GM11168 (cell line): ENCODE results near the gene PFN3.
"Not testable (repeated sequence)": the region's sequence is repeated elsewhere in the genome, so short reads cannot be mapped to it uniquely, and the experiment has no call there.

ENCODE experiments used
- in situ Hi-C: fragments of 300-500 bp; cut with MboI; formaldehyde crosslinking; loops from one replicate; pipeline ENCODE4 v1.12.0; 2022; ENCODE audit warnings: low sequenced_read_pairs; ENCODE audit not compliant: unreplicated experiment

PFN3 gene

GRCh38 chr5:177378884-177379883 lies 21.3 kb downstream of the PFN3 start:
- in situ Hi-C loops: no loop called here

GRCh38 chr5:177377851-177378776 lies 22.3 kb downstream of the PFN3 start:
- in situ Hi-C loops: no loop called here

- in situ Hi-C loops: no loop called here
Observed at GRCh38 chr5:177376107-177376506, 24.4 kb downstream of the PFN3 start.

- in situ Hi-C loops: not testable (repeated sequence)
Observed at GRCh38 chr5:177375516-177375915, 24.9 kb downstream of the PFN3 start.

- in situ Hi-C loops: no loop called here
Observed at GRCh38 chr5:177374211-177374610, 26.2 kb downstream of the PFN3 start.

- in situ Hi-C loops: no loop called here
Observed at GRCh38 chr5:177373806-177374205, 26.7 kb downstream of the PFN3 start.

- in situ Hi-C loops: no loop called here
Observed at GRCh38 chr5:177372910-177373309, 27.6 kb downstream of the PFN3 start.

GRCh38 chr5:177372034-177372896 lies 28.2 kb downstream of the PFN3 start:
- in situ Hi-C loops: no loop called here

GRCh38 chr5:177371120-177372033 lies 29.1 kb downstream of the PFN3 start:
- in situ Hi-C loops: no loop called here

- in situ Hi-C loops: no loop called here
Observed at GRCh38 chr5:177370488-177371119, 29.9 kb downstream of the PFN3 start.

- in situ Hi-C loops: loop anchor here (10.0 kb wide), 1 partner anchor 55 kb away; the partner anchor contains the start of gene MXD3
Observed at GRCh38 chr5:177369645-177370440, 30.6 kb downstream of the PFN3 start.

GRCh38 chr5:177368869-177369644 lies 31.4 kb downstream of the PFN3 start:
- in situ Hi-C loops: loop anchor here (10.0 kb wide), 1 partner anchor 54 kb away; the partner anchor contains the start of gene MXD3

GRCh38 chr5:177367981-177368868 lies 32.2 kb downstream of the PFN3 start:
- in situ Hi-C loops: loop anchor here (10.0 kb wide), 1 partner anchor 53 kb away; the partner anchor contains the start of gene MXD3

- in situ Hi-C loops: loop anchor here (10.0 kb wide), 1 partner anchor 53 kb away; the partner anchor contains the start of gene MXD3
Observed at GRCh38 chr5:177367323-177367848, 33.1 kb downstream of the PFN3 start.
